HEK293 (cell line): ENCODE results near the gene XCL2.

Experiments used
- CTCF ChIP-seq: fragments of 450-650 bp; formaldehyde crosslinking; IDR thresholded peaks from 2 replicates; pipeline ENCODE4 v1.5.1; 2016; ENCODE audit warnings: missing biosample characterization, missing genetic modification characterization
- REST ChIP-seq: fragments of 450-650 bp; formaldehyde crosslinking; IDR thresholded peaks from 2 replicates; pipeline ENCODE4 v1.5.1; 2016; ENCODE audit warnings: missing biosample characterization, missing genetic modification characterization
- SP7 ChIP-seq: fragments of 450-650 bp; formaldehyde crosslinking; IDR thresholded peaks from 2 replicates; pipeline ENCODE4 v1.5.1; 2016; ENCODE audit warnings: missing biosample characterization, missing genetic modification characterization
- TCF7L2 ChIP-seq: IDR thresholded peaks from 2 replicates; pipeline ENCODE4 v1.6.1; 2011; ENCODE audit warnings: low read depth, mild to moderate bottlenecking, inconsistent platforms, low read length, moderate library complexity, borderline replicate concordance
- ZSCAN16 ChIP-seq: fragments of 450-650 bp; formaldehyde crosslinking; IDR thresholded peaks from 2 replicates; pipeline ENCODE4 v1.5.1; 2016; ENCODE audit warnings: missing biosample characterization, missing genetic modification characterization
- TF ChIP-seq, protein P1 (sequence below): fragments of 450-650 bp; formaldehyde crosslinking; conservative IDR thresholded peaks from 2 replicates; pipeline ENCODE4 v1.5.1; 2016; ENCODE audit warnings: low read depth, missing biosample characterization, missing genetic modification characterization
- TF ChIP-seq, protein P2 (sequence below): fragments of 450-650 bp; IDR thresholded peaks from 2 replicates; pipeline ENCODE4 v1.5.1; 2018; ENCODE audit warnings: missing biosample characterization, missing genetic modification characterization

DNA sequence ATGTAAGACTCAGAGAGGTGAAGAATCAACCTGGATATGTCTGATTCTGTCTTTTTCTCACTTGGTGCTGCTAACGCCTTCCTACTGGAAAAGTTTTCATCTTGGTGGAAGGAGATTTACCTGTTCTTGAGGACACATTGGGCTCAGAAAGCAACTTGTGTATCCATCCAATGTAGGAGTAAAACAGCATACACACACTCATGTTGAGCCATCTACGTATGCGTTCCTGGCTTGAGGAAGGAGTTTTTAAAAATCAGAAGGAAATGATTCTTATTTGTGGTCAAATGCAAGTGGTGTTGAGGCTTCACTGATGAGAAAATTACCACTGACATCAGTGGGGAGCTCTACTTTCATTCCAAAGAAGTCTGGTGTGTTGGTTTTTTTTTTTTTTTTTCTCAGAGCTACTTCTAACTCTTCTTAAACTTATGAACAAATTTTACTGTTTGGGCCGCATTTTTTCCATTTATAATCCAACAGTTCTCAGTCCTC is 25.6 kb downstream of the XCL2 start:
- TF ChIP-seq CTCF (no peak), SP7 (tag by site-specific recombination) (no peak), REST (tag by site-specific recombination) (no peak), TCF7L2 (no peak), ZSCAN16 (tag by site-specific recombination) (no peak)
- TF ChIP-seq, protein P1, sequence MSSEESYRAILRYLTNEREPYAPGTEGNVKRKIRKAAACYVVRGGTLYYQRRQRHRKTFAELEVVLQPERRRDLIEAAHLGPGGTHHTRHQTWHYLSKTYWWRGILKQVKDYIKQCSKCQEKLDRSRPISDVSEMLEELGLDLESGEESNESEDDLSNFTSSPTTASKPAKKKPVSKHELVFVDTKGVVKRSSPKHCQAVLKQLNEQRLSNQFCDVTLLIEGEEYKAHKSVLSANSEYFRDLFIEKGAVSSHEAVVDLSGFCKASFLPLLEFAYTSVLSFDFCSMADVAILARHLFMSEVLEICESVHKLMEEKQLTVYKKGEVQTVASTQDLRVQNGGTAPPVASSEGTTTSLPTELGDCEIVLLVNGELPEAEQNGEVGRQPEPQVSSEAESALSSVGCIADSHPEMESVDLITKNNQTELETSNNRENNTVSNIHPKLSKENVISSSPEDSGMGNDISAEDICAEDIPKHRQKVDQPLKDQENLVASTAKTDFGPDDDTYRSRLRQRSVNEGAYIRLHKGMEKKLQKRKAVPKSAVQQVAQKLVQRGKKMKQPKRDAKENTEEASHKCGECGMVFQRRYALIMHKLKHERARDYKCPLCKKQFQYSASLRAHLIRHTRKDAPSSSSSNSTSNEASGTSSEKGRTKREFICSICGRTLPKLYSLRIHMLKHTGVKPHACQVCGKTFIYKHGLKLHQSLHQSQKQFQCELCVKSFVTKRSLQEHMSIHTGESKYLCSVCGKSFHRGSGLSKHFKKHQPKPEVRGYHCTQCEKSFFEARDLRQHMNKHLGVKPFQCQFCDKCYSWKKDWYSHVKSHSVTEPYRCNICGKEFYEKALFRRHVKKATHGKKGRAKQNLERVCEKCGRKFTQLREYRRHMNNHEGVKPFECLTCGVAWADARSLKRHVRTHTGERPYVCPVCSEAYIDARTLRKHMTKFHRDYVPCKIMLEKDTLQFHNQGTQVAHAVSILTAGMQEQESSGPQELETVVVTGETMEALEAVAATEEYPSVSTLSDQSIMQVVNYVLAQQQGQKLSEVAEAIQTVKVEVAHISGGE (tag by site-specific recombination) = no peak
- TF ChIP-seq, protein P2, sequence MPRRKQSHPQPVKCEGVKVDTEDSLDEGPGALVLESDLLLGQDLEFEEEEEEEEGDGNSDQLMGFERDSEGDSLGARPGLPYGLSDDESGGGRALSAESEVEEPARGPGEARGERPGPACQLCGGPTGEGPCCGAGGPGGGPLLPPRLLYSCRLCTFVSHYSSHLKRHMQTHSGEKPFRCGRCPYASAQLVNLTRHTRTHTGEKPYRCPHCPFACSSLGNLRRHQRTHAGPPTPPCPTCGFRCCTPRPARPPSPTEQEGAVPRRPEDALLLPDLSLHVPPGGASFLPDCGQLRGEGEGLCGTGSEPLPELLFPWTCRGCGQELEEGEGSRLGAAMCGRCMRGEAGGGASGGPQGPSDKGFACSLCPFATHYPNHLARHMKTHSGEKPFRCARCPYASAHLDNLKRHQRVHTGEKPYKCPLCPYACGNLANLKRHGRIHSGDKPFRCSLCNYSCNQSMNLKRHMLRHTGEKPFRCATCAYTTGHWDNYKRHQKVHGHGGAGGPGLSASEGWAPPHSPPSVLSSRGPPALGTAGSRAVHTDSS (tag by site-specific recombination) = no peak
